Tongue (tissue), 2 donors: ENCODE data around the gene GALNT9. TPM values are rescaled to one million over a fixed set of nuclear protein-coding genes. Genes with fewer than 3 reads are reported as not detected.
"Not testable (repeated sequence)": the region's sequence is repeated elsewhere in the genome, so short reads cannot be mapped to it uniquely, and the experiment has no call there.

Experiments
- DNase-seq: peaks from one replicate; pipeline ENCODE4 v3.0.0-alpha.2; 2015
- total RNA-seq: library from RNA; depleted of rRNA; stranded (reverse); fragments of >200 nt; gene quantifications from one replicate; pipeline ENCODE4 v1.2.3, GENCODE V29; 2014

GALNT9 gene
- total RNA-seq, 1 donor from 2014 or later: 0.92 TPM

GRCh38 chr12:132230381-132230780 lies 99.0 kb downstream of the GALNT9 start:
- no peak for DNase-seq

DNA sequence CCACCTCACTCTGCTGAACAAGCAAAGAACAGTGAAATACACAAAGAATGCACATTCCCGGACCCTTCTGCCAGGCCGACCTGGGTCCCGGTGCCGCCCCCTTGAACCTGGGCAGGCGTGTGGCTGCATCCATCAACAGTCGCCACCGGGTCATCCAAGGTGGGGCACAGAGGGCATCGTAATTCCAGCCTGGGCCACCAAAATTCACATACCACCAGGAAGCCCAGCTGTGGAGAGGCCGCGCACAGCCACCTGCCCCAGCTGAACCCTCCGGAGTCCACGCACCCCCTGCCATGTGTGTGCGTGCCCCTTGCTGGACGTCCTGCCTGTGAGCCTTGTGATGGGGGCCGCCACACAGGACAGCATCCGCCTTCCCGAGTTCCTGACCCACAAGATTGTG lies 99.5 kb downstream of the GALNT9 start:
- DNase-seq: no peak

DNA sequence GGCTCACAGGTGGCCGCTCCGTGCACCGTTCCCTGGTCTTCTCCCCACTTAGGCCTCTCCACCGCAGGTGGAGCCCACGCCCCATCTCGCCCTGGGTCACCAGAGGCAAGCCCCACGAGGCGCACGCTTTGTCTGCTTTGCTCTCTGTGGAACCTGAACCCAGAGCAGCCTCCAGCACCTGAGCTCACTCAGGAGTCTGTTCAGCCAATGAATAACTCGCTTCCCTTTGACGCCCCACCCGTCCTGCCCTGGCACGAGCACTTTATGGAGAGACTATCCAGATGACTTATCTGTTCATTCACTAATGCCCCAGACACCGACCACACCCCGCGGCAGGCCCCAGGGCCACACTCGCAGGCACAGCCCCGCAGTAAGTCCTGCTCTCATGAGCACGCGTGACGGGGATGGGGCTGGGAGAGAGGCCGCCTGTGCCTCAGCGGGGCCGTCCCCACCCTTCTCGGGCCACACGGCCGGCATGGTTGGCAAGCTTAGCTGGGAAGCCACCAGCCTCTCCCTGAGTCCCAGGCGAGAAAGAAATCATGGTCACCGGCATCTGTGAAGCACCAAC lies 100.1 kb downstream of the GALNT9 start:
- DNase-seq: no peak

GRCh38 chr12:132228476-132229192 lies 100.8 kb downstream of the GALNT9 start:
- DNase-seq: no peak

GRCh38 chr12:132227782-132228475 lies 101.5 kb downstream of the GALNT9 start:
- no peak for DNase-seq

DNA sequence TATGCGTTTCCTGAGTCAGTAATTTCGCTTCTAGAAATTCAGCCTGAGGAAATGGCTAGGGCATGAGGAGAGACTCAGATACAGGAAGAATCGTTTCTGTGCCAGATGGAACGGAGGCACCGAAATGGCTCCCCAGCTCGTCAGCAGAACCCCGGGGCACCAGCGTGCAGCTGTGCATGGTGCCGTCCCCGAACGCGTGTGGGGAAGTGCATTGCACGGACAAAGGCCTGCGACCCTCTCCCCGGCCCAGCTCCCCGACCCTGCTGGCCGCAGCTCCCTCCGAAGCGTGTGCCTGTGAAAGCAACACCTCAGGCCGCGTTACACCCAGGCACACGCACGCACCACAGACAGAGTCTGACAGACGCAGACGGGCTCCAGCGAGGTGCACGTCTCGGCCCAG lies 102.3 kb downstream of the GALNT9 start:
- DNase-seq: no peak

DNA sequence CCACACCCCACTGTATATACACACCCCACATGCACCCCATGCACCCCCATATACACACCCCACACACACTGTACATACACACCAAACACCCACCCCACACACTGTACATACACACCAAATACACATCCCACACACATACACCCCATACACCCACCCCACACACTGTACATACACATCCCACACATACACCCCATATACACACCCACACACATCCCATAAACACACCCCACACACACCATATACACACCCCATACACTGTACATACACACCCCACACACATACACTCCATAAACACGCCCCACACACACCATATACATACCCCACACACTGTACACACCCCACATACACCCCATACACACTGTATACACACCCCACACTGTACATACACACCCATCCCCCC lies 102.8 kb downstream of the GALNT9 start:
- no peak for DNase-seq

GRCh38 chr12:132225214-132225613 lies 104.2 kb downstream of the GALNT9 start:
- DNase-seq: no peak

DNA sequence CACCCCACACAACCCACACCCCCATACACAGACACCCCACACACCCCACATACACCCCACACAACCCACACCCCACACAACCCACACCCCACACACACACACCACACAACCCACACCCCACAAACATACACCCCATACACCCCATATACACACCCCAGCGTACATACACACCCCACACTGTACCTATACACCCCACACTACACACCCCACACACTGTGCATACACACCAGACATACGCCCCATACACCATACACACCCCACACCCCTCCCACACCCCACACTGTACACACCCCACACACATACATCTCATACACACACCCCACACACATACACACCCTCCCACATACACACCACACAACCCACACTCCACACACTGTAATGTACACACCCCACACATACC lies 104.9 kb downstream of the GALNT9 start:
- DNase-seq: no peak

- no peak for DNase-seq
Measured at GRCh38 chr12:132222808-132223173, 106.6 kb downstream of the GALNT9 start.

DNA sequence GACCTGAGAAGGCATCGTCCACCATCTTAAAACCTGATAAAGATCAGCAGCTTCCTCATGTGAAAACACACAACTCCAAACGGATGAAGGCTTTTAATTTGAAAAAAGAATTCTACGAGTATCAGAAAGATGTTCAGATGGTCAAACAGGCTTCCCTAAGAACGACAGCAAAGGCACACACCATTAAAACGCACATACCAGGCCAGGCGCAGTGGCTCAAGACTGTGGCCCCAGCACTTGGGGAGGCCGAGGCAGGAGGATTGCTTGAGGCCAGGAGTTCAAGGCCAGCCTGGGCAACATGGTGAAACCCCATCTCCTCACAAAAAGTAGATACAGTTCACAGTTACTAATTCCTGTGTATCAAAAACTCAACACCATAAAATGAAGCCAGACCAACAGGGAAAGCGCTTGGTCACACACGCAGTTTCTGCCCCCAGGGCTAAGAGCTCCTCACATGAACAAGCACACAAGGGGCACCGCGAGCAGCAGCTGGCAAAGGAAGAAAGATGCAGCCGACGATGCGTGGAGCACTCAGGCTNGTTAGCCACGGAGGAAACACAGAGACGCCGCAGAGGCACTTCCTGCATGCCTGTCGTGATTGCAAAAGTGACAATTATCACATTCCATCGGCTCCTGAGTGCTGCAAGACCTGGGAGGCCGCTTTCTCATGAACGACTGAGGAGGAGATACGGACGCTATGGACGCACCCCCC lies 107.1 kb downstream of the GALNT9 start:
- peak; percentile 44 for DNase-seq

DNA sequence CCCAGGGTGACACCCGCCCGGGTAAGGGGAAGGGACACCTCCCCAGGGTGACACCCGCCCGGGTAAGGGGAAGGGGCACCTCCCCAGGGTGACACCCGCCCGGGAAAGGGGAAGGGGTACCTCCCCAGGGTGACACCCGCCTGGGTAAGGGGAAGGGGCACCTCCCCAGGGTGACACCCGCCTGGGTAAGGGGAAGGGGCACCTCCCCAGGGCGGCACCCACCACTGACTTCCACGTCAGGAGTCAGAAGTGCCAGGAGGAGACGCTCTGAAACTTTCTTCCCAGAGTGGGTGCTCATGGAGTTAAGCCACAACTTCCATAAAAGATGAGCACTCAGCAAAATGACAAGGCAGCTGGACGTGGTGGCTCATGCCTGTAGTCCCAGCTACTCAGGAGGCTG lies 109.6 kb downstream of the GALNT9 start:
- DNase-seq: not testable (repeated sequence)

DNA sequence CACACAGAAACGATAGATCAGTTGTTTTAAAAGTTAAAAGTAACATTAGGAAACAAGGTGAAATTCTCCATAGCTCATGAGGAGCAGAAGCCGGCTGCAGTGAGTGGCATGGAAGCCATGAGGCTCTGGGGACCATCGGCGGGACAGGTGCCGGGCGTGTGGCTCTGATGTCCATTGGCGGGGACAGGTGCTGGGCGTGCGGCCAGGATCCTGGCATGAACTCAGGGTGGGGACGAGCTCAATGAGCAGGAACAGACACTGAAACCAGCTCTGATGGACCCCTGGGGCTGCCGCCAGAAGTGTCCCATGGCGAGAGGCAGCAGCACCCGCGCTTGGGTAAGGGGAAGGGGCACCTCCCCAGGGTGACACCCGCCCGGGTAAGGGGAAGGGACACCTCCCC lies 110.1 kb downstream of the GALNT9 start:
- DNase-seq: peak; percentile 90

DNA sequence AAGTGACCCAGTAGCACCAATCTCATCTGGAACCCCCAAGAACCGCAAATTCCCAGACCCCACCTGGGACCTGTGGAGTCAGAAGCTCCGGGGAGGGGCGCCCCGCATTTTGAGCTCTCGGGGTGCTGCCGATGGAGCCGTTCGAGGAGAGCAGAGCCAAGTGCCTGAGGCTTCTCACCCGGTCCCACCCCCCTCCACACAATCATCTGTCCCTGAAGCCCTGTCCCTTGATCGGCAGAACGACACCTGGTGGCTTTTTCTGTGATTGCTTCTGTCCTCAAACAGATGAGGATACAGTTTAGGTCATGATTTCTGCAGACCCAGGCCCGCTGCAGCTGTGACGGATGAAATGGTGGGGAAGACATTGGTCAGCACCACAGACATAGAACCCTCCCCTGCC lies 110.5 kb downstream of the GALNT9 start:
- DNase-seq: peak; percentile 70

DNA sequence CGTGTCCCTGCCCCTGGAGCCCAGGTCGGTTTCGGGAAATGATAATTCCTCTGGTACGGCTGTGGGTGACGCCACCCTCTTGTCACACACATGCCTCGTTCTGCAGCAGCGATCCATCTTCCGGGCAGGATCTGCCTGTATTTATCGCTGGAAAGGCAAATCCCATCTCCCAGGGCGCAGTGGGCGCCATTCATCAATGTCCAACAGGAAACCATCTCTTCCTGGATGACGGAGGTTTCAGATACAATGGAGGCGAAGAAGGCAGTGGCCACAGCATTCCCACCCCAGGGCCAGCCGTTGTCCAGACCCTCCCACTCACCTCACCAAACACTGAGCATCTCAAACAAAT lies 110.9 kb downstream of the GALNT9 start:
- no peak for DNase-seq

- no peak for DNase-seq
Measured at GRCh38 chr12:132217800-132218526, 111.4 kb downstream of the GALNT9 start.

GRCh38 chr12:132217371-132217770 lies 112.0 kb downstream of the GALNT9 start:
- no peak for DNase-seq

GRCh38 chr12:132216354-132216987 lies 112.9 kb downstream of the GALNT9 start:
- no peak for DNase-seq

- no peak for DNase-seq
Measured at GRCh38 chr12:132215299-132215989, 113.9 kb downstream of the GALNT9 start.

GRCh38 chr12:132214891-132215290 lies 114.5 kb downstream of the GALNT9 start:
- DNase-seq: no peak

DNA sequence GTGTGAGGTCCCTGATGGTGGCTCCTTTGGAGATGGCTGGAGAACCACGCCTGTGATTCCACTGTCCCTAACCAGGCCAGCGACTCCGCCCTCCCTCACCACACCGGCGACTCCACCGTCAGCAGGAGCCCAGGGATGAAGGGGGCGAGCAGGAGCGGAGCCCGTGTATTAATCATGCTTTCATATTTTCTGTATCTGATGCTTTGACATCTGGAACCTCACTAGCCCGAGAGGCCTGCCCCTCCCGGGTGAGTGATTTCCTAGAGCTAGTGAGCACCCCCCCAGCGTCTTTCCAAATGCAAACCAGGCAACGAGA lies 115.3 kb downstream of the GALNT9 start:
- no peak for DNase-seq
